Naive thymus-derived CD4-positive, alpha-beta T cell (primary cell): ENCODE measurements around the gene STUM. TPM values are rescaled to one million over a fixed set of nuclear protein-coding genes. Genes with fewer than 3 reads are reported as not detected.

Source experiments
- ATAC-seq: fragments of 150-1000 bp; cut with Tn5 transposase; 2 replicates; pipeline ENCODE4 v1.10.0; 2021; ENCODE audit warnings: mild to moderate bottlenecking, moderate library complexity
- CTCF ChIA-PET: fragments of 350-600 bp; sonication (Branson Sonifier 250); formaldehyde crosslinking; loops from one replicate; lab custom pipeline; 2021; ENCODE audit warnings: antibody characterized with exemption; lab: Charles Lee
- POLR2A ChIA-PET: fragments of 350-600 bp; sonication (Branson Sonifier 250); formaldehyde crosslinking; loops from one replicate; lab custom pipeline; 2021; ENCODE audit warnings: antibody characterized with exemption, inconsistent platforms; lab: Charles Lee
- DNase-seq, 9 donors: peaks; one replicate each; pipeline versions ENCODE4 v3.0.0 to v3.0.0-alpha.2; 2020 to 2022; ENCODE audit warnings: mixed read lengths in 1 of 9
- H3K27ac ChIP-seq: one replicate; pipeline ENCODE4 v1.7.0; 2013; ENCODE audit warnings: mild to moderate bottlenecking, low read depth, low read length, moderate library complexity
- H3K27me3 ChIP-seq, 2 donors: one replicate each; pipeline ENCODE4 v1.7.0; 2013; ENCODE audit warnings: low read length in 2 of 2, mild to moderate bottlenecking in 2 of 2, moderate library complexity in 2 of 2; ENCODE audit not compliant: control insufficient read depth in 2 of 2, insufficient read depth in 2 of 2
- H3K36me3 ChIP-seq, 3 experiments: 1 replicate in 2 of 3; 2 replicates in 1 of 3; pipeline ENCODE4 v1.7.0; 2013; ENCODE audit warnings: low read length in 3 of 3, mild to moderate bottlenecking in 3 of 3, moderate library complexity in 1 of 3; ENCODE audit not compliant: insufficient read depth in 3 of 3, control insufficient read depth in 2 of 3
- H3K4me1 ChIP-seq, 2 donors: one replicate each; pipeline ENCODE4 v1.7.0; 2013; ENCODE audit warnings: low read length in 2 of 2, mild to moderate bottlenecking in 2 of 2, moderate library complexity in 1 of 2; ENCODE audit not compliant: control insufficient read depth in 2 of 2, insufficient read depth in 2 of 2
- H3K4me3 ChIP-seq: 2 replicates; pipeline ENCODE4 v1.7.0; 2013; ENCODE audit warnings: mild to moderate bottlenecking, low read length
- H3K9me3 ChIP-seq, 3 experiments: 1 replicate in 2 of 3; 2 replicates in 1 of 3; pipeline ENCODE4 v1.7.0; 2013; ENCODE audit warnings: low read length in 3 of 3; ENCODE audit not compliant: control insufficient read depth in 2 of 3
- H3K27ac Mint-ChIP-seq, 9 donors: one replicate each; pipeline ENCODE4 v1.8.0; 2020 to 2022; ENCODE audit warnings: mixed read lengths in 9 of 9, mild to moderate bottlenecking in 8 of 9, moderate library complexity in 5 of 9, inconsistent platforms in 2 of 9
- H3K27me3 Mint-ChIP-seq, 5 donors: one replicate each; pipeline ENCODE4 v1.8.0; 2021 to 2022; ENCODE audit warnings: mixed read lengths in 5 of 5, mild to moderate bottlenecking in 1 of 5
- H3K36me3 Mint-ChIP-seq, 5 donors: one replicate each; pipeline ENCODE4 v1.8.0; 2020 to 2022; ENCODE audit warnings: mixed read lengths in 5 of 5, mild to moderate bottlenecking in 3 of 5, inconsistent platforms in 1 of 5
- H3K4me1 Mint-ChIP-seq, 7 donors: one replicate each; pipeline ENCODE4 v1.8.0; 2020 to 2022; ENCODE audit warnings: mixed read lengths in 7 of 7, mild to moderate bottlenecking in 3 of 7, inconsistent platforms in 1 of 7
- H3K4me3 Mint-ChIP-seq, 10 donors: one replicate each; pipeline ENCODE4 v1.8.0; 2020 to 2022; ENCODE audit warnings: mild to moderate bottlenecking in 10 of 10, mixed read lengths in 10 of 10, moderate library complexity in 6 of 10, inconsistent platforms in 2 of 10
- H3K9me3 Mint-ChIP-seq, 11 donors: one replicate each; pipeline ENCODE4 v1.8.0; 2020 to 2022; ENCODE audit warnings: mixed read lengths in 11 of 11, mild to moderate bottlenecking in 4 of 11, inconsistent platforms in 1 of 11, moderate library complexity in 1 of 11
- intact Hi-C, 2 donors: fragments of 100-400 bp; cut with micrococcal nuclease; formaldehyde crosslinking; loops; one replicate each; pipeline ENCODE4 v1.15.1; 2023
- polyA plus RNA-seq, 2 donors: library from polyadenylated mRNA; unstranded; fragments of 300-500 nt; fragmentation: Illumina TruSeq; gene quantifications; one replicate each; pipeline ENCODE4 v1.2.3, GENCODE V29; 2021
- total RNA-seq, 6 experiments: library from RNA in 5 of 6; stranded (reverse) in 5 of 6; gene quantifications; 1 replicate in 5 of 6; 2 replicates in 1 of 6; pipeline ENCODE4 v1.2.3 and lab custom pipeline; 2021 to 2026

Gene STUM
- total and polyA plus RNA-seq, 7 experiments from 2014 or later = not detected

DNA sequence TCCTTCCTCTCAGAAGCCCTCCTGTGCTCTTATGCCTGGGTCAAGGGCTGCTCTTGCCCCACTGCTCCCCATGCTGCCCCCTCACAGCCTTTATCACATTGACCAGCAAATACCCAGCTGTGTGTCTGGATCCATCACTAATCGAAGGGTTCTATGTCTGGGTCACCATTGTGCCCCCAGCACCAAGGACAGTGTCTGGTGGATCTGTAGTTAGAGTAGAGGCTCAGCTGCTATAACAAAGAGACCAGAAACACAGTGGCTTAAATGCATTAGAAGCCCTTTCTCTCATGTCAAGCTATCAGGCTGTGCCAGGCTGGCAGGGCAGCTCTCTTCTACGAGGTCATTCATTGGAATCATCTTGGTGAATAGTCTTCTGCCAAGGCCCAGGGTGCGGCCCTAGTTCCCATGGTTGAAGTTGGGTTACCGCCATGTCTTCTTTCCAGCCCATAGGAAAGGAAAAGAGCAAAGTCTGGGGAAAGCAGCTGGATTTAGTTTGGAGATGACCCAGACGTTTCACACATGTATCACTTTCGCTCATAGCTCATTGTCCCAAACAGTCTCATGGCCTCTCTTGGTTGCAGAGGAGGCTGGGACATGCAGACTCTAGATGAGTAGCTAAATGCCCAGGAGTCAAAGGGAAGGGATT is 32.2 kb downstream of the STUM start:
- Histone ChIP-seq H3K4me1 (no peaks in the 10 kb centered on the region), H3K36me3 (no peaks in the 10 kb centered on the region), H3K27ac (no peak overlapping the region), H3K27me3 (no peaks in the 10 kb centered on the region), H3K9me3 (no peaks in the 10 kb centered on the region), H3K4me3 (no peak overlapping the region)
- CTCF ChIA-PET = interaction anchor here (0.5 to 0.8 kb wide), 2 partner anchors 23 to 156 kb away, joined by 4 read pairs; no protein-coding TSS in a partner anchor
- ATAC-seq (no peak), DNase-seq (no peak)
- Mint-ChIP-seq H3K27me3 (peaks cover 0 to 5% (median 0%) of the 10 kb centered on the region in 5 donors), H3K9me3 (no peaks in the 10 kb centered on the region), H3K27ac (no peak overlapping the region), H3K36me3 (no peaks in the 10 kb centered on the region), H3K4me3 (no peak overlapping the region), H3K4me1 (peaks cover 0 to 7% (median 0%) of the 10 kb centered on the region in 7 donors)
- intact Hi-C loops = no loop called here
- POLR2A ChIA-PET = no interaction called here

DNA sequence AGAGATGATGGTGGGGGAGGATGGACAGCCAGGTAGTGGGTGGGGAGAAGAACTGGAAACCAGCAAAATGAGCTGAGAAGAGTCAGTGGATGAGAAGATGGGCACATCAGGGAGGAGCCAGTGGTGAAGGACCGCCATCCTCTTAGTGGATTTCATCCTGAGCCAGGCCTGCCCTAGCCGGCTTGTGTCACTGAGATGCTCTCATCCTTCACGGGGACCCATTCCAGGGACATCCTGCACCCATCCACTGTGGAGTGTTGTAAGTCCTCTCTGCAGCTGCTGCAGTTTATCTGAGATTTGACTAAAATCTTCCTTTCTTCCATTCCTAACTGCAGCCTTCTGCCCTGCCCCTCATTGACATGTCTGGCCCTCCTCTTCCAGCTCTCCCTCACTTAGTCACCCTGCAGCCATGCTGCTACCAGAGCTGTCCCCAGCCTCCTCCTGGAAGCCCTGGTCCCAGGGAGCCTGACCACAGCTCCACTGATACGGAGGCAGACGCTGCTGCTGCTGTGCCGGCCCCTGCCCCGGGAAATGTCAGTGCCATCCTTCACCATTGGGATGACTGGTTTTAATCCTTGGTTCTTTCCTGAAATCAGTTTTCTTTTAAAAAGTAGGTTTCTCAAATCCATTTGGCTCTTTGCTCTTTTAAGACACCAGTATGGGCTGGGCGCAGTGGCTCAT is 33.2 kb downstream of the STUM start:
- Mint-ChIP-seq H3K36me3 (no peaks in the 10 kb centered on the region), H3K27ac (no peak overlapping the region), H3K9me3 (no peaks in the 10 kb centered on the region), H3K4me1 (peaks cover 0 to 7% (median 0%) of the 10 kb centered on the region in 7 donors), H3K27me3 (peaks cover 0 to 5% (median 0%) of the 10 kb centered on the region in 5 donors), H3K4me3 (no peak overlapping the region)
- DNase-seq (no peak), ATAC-seq (no peak)
- no peaks in the 10 kb centered on the region for H3K36me3 ChIP-seq
- H3K27me3 ChIP-seq = no peaks in the 10 kb centered on the region
- H3K9me3 ChIP-seq = no peaks in the 10 kb centered on the region
- CTCF ChIA-PET = interaction anchor here (0.8 kb wide), 1 partner anchor 22 kb away, joined by 4 read pairs; no protein-coding TSS in a partner anchor
- no peak overlapping the region for H3K27ac ChIP-seq
- intact Hi-C loops = no loop called here
- no peaks in the 10 kb centered on the region for H3K4me1 ChIP-seq
- POLR2A ChIA-PET = interaction anchor here (0.7 kb wide), 1 partner anchor 637 kb away, joined by 4 read pairs; no protein-coding TSS in a partner anchor
- no peak overlapping the region for H3K4me3 ChIP-seq

DNA sequence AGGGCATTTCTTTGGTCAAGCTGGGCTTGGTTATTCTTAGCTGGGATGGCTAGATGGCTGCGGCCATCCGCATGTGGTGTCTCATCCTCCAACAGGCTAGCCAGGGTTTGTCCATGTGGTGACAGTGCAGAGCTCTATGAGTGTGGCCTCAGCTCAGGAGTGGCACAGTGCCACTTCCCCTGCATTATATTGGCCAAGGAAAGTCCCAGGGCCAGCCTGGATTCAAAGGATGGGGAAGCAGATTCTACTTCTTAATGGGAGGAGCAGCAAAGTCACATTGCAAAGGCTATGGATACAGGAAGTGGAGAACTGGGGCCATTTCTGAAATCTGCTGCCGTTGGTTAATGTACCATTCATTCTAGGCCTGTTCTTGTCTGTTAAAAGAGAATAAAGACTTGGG is 34.4 kb downstream of the STUM start:
- Histone ChIP-seq H3K9me3 (no peaks in the 10 kb centered on the region), H3K36me3 (no peaks in the 10 kb centered on the region), H3K27ac (no peak overlapping the region), H3K4me3 (no peak overlapping the region), H3K4me1 (no peaks in the 10 kb centered on the region), H3K27me3 (no peaks in the 10 kb centered on the region)
- Mint-ChIP-seq H3K36me3 (no peaks in the 10 kb centered on the region), H3K4me1 (peaks cover 0 to 7% (median 0%) of the 10 kb centered on the region in 7 donors), H3K27ac (no peak overlapping the region), H3K27me3 (peaks cover 0 to 5% (median 0%) of the 10 kb centered on the region in 5 donors), H3K4me3 (no peak overlapping the region), H3K9me3 (no peaks in the 10 kb centered on the region)
- DNase-seq (no peak), ATAC-seq (no peak)
- POLR2A ChIA-PET = no interaction called here
- intact Hi-C loops = no loop called here
- CTCF ChIA-PET = no interaction called here

- CTCF ChIA-PET = no interaction called here
- H3K4me1 Mint-ChIP-seq = peaks cover 0 to 7% (median 0%) of the 10 kb centered on the region in 7 donors
- H3K27ac Mint-ChIP-seq = no peak overlapping the region
These were observed 35.6 kb downstream of the STUM start for GRCh38 chr1:226584164-226584563.

GRCh38 chr1:226586116-226586515 is 37.6 kb downstream of the STUM start:
- Mint-ChIP-seq H3K27me3 (peaks cover 0 to 7% (median 0%) of the 10 kb centered on the region in 5 donors), H3K9me3 (no peaks in the 10 kb centered on the region), H3K4me1 (peaks cover 0 to 7% (median 0%) of the 10 kb centered on the region in 7 donors), H3K36me3 (no peaks in the 10 kb centered on the region), H3K27ac (no peak overlapping the region), H3K4me3 (no peak overlapping the region)
- ChIA-PET CTCF (interaction anchor here (1.0 kb wide), 1 partner anchor 39 kb away, joined by 3 read pairs; no protein-coding TSS in a partner anchor), POLR2A (no interaction called here)
- no peaks in the 10 kb centered on the region for H3K9me3 ChIP-seq
- H3K4me3 ChIP-seq = no peak overlapping the region
- no peaks in the 10 kb centered on the region for H3K27me3 ChIP-seq
- ATAC-seq (no peak), DNase-seq (no peak)
- intact Hi-C loops = no loop called here
- no peak overlapping the region for H3K27ac ChIP-seq
- H3K36me3 ChIP-seq = no peaks in the 10 kb centered on the region
- no peaks in the 10 kb centered on the region for H3K4me1 ChIP-seq

More at GRCh38 chr1:226584164-226584563, 35.6 kb downstream of the STUM start:
- Histone ChIP-seq H3K27me3 (no peaks in the 10 kb centered on the region), H3K36me3 (no peaks in the 10 kb centered on the region), H3K4me1 (no peaks in the 10 kb centered on the region), H3K27ac (no peak overlapping the region), H3K9me3 (no peaks in the 10 kb centered on the region), H3K4me3 (no peak overlapping the region)
- intact Hi-C loops = no loop called here
- Mint-ChIP-seq H3K27me3 (peaks cover 0 to 4% (median 0%) of the 10 kb centered on the region in 5 donors), H3K4me3 (no peak overlapping the region), H3K9me3 (no peaks in the 10 kb centered on the region), H3K36me3 (no peaks in the 10 kb centered on the region)
- POLR2A ChIA-PET = interaction anchor here (0.5 kb wide), 1 partner anchor 136 kb away, joined by 3 read pairs; no protein-coding TSS in a partner anchor
- ATAC-seq = no peak
- no peak for DNase-seq

GRCh38 chr1:226586650-226587422 is 38.3 kb downstream of the STUM start:
- no peaks in the 10 kb centered on the region for H3K9me3 ChIP-seq
- H3K36me3 ChIP-seq = no peaks in the 10 kb centered on the region
- Mint-ChIP-seq H3K36me3 (no peaks in the 10 kb centered on the region), H3K9me3 (no peaks in the 10 kb centered on the region), H3K27ac (no peak overlapping the region), H3K27me3 (peaks cover 0 to 7% (median 0%) of the 10 kb centered on the region in 5 donors), H3K4me1 (peaks cover 0 to 7% (median 0%) of the 10 kb centered on the region in 7 donors), H3K4me3 (no peak overlapping the region)
- no peaks in the 10 kb centered on the region for H3K4me1 ChIP-seq
- ChIA-PET POLR2A (no interaction called here), CTCF (interaction anchor here (1.0 kb wide), 1 partner anchor 40 kb away, joined by 3 read pairs; no protein-coding TSS in a partner anchor)
- ATAC-seq = no peak
- H3K27me3 ChIP-seq = no peaks in the 10 kb centered on the region
- no peak overlapping the region for H3K27ac ChIP-seq
- intact Hi-C loops = no loop called here
- DNase-seq = no peak
- no peak overlapping the region for H3K4me3 ChIP-seq
